GM18499 (cell line): Measurements from ENCODE around the gene PDLIM5.
"Not testable (repeated sequence)": the region's sequence is repeated elsewhere in the genome, so short reads cannot be mapped to it uniquely, and the experiment has no call there.

Experiments used
- ATAC-seq: cut with Tn5 transposase; IDR thresholded peaks from one replicate; pipeline ENCODE4 v1.9.1; 2021; ENCODE audit warnings: moderate number of reproducible peaks; ENCODE audit not compliant: insufficient read depth, unreplicated experiment

Gene PDLIM5

DNA sequence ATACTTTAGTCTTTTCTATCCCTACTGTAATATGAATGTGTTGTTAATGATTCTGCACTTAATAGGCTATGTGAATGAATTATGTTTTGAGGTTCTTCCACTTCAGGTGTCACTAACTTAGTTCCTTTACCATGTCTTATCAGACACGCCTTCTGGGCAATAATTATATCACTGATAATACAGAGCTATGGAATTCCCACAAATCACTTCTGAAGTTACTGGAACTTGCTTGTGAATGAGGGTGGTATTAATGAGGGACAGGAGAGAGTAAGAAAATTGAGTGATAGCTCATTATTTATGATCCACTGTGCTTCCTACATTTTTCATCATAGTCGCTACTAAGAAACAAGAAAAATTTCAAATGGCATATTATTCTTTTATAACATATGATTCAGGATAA is 130.0 kb downstream of the PDLIM5 start:
- no peak for ATAC-seq

DNA sequence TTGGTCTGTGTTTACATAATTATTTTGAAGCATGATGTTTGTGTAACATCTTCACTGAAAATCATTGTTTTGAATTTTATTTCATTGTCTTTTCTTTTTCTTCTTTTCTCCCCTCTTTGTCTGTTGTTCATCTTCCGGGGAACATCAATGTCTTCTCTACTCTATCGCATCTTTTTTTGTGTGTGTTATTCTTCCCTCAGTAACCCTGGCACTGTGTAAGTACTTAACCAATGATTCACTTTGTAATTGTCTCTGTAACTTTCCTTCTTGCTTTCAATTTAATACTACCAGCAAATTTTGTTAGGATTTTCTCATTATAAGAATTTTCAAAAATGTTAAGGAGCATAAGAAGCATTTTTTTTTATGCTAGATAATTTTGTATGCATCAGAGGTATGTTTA is 130.8 kb downstream of the PDLIM5 start:
- no peak for ATAC-seq

DNA sequence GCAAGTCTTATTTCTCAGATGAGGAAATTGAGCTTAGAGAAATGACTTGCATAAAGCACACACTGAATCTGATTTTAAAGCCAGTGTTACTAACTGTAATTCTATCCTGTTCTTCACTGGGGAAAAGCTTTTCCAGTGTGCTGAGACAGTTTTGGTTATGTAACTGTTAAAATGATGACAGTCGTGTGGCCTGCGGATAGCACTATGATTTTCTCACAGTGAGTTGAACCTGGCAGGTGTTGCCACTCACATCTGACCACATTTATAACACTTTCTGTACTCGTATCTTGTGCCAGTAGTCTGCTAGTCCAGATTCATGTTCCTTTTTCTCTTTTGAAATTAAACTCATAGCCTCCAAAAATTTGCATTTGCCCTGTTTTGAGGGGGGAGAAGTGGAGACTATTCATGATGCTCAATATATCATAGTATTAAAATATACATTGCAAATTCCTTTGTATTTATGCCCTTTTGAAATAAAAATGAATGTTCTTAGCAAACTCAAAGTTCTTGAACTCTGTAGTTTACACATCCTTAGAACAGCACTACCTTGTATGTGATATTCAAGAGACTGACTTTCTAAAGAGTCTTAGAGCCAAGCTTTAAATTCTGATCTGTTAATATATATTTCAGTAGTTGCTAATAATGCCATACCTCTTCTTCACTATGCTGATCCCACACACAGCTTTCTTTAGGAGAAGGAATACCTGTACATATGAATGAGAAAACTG is 132.3 kb downstream of the PDLIM5 start:
- no peak for ATAC-seq

DNA sequence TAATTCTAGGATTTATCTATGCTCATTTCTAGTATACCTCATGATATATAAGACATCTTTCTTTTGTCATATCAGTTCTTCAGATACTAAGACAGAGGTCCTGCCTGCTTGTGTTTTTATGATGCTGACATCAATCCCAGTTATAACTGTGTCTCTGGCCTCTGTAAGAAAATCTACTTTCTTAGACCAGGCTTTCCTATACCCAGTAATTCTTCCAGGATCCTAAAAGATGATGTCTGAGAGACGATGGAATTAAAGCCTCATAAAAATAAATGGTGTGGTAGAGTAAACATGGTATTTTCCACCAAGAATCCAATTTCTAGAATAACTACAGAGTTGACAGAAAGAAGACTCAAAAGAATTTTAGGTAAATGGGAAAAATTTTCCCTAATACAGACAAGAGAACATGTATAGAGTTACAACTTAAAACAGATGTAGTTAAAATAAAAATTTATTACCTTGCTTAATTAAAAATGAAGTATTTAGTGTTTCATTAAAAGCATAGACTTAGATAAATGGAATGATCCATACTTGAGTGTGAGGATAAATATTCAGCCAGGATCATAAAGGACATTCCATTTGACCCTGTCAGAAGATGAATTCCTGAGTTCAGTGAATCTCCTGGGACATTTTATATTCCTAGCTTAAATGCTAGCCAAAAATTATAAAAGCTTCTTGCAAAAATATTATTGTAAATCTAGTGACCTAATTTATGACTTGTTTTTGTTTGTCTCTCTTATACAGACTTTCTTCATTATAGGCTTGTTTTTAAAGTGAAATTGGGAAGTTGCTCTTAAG is 137.4 kb downstream of the PDLIM5 start:
- no peak for ATAC-seq

DNA sequence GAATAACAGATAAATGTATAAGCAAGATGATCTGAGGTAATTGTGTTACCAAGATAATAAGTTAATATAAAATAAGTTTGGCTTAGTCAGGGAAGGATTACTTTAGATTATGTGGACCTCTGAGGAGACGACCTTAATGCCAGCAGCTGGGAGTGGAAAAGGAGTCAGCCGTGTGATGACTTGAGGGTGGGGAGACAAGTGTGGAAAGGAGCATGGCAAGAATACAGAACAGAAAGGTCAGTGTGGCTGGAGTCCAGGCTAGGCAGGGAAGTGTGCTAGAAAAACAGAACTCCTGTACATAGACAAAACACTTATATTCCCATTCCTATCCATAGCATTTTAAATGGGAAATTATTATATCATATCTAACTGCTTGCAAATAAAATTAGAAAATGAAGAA is 138.8 kb downstream of the PDLIM5 start:
- ATAC-seq: no peak

DNA sequence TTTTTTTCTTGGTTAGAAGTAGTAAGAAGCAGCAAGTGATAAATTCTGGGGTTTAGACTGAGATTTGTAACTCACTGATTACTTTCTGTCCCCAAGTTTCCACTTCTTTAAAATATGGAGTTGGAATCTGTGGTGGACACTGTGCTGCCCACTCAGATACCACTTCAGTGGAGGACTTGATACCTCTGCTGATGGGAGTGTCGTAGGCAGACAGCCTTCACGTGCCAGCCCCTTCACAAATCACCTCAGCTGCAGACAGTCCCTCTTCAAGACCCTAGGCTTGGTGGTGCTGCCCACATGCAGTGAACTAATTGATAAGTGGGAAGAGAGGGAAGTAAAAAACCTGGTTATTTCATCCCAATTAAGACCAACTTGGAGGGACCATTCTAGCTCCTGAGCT is 139.5 kb downstream of the PDLIM5 start:
- no peak for ATAC-seq

DNA sequence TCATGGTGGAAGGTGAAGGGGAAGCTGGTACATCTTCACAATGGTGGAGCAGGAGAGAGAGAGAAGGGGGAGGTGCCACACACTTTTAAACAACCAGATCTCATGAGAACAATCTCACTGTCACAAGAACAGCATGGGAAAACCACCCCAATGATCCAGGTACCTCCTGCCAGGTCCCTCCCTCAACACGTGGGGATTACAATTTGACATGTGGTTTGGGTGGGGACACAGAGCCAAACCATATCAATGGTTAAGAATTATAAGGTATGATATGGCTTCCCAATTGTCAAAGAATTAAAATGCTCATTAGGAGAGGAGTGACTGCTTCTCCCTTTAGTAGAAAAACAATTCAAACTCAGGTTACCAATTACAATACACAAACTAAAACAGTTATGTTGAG is 143.3 kb downstream of the PDLIM5 start:
- no peak for ATAC-seq

DNA sequence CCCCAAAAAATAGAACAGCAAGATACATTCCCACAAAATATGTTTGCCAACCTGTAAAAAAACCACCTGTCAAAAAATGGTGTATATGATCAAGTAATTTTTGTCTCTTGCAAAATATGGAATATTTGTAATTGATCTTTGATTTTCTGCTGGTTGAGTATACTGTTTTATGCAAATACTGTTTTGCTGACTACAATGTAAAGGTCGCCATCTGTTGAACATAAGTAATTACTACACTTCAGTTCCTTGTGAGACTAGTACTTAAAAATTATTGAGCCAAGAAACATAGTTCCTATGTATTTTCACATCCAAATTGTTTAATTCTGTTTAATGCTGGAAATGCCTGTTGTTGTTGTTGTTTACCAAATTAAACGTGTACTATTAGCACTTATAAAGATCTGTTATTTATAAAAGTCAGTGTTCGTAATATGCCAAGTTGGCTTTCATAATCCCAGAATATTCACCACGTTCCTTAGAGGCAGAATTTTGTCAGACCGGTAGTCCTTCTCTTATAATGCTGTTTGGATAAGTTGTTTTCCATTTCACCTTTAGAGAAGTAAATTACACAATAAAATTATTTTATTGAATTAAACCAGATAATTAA is 144.2 kb downstream of the PDLIM5 start:
- ATAC-seq: no peak

DNA sequence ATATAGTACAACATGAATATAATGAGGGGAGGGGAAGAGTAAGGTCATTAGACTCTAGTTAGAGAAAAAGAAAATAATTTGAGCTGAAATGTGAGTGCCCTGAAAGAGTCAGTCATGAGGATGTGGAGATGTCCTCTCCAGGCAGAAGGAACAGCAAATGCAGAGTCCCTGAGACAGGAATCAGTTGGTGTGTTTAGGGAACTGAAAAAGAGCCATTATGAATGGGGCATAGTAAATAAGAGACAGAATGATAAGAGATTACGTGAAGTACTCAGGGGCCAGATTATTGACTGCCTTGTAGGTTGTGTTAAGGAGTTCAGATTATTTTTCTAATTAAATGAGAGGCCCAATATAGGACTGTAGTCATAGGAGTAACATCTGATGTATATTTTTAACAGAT is 147.0 kb downstream of the PDLIM5 start:
- no peak for ATAC-seq

DNA sequence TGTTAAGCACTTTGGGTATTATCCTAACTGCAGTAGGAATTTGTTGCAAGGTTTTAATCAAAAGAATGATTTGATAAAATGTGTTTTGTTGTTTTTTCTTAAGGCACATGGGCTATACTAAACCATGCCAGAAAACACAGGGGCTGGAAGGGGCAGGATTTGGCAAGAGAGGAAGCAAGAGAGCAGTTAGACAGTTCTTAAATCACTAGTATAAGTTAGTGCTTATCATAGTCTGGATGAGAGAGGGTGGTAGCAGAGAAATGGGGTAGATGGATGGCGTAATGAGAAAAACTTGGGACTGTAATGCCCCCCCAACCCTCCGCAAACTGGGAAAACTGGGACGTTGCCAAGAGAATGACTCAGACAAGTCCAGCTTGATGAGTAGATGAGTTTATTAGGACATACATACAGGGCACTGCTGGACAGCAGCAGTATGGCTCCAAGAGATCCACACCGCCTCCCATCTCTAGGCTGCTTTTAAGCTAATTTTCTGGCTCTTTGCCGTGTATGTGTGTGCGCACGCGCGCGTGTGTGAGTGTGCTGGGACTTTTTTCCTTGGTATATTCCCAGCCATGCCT is 151.5 kb downstream of the PDLIM5 start:
- ATAC-seq: no peak

DNA sequence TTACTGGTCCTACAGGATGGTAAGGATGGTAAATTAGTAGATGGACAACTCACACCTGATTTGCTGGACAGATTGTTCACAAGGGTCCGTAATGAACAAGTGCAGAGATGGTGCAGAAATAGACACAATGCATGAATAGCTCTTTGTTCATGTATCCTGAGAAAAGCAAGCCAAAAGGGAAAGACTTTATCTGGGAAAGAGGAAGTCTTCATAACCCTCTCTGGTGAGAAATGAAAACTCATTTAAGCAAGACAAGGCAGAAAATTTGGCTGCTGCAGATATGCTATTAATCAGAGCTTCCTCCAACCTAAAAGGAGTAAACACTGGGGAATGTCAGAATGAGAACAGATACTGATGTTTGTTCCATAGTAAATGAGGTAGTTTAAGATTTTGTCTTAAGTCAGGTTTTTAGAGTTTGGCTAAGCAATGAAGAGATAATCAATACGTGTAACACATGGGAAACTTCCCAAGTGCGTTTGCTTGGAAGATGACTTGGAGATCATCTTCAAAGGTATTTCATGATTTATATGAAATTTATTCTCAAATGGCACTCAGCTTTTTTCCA is 153.6 kb downstream of the PDLIM5 start:
- ATAC-seq: no peak

DNA sequence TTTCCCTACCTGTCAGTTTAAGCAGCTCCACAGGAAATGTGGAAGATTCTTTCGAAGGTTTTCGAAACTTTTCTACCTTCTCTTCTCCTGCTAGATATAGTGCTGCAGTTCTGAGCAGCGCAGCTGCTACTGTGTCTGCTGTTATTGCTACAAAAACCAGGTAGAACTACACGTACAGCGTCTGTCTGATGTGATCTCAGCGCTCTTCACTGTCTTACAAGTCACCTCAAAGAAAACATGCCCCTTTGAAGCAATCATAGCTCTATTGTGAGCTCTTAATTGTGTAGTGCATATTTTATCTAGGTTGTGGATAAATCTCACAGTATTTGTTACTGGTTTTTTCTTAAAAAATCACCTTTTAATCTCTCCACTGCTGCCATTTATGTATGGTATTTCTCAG is 158.4 kb downstream of the PDLIM5 start:
- ATAC-seq: no peak

DNA sequence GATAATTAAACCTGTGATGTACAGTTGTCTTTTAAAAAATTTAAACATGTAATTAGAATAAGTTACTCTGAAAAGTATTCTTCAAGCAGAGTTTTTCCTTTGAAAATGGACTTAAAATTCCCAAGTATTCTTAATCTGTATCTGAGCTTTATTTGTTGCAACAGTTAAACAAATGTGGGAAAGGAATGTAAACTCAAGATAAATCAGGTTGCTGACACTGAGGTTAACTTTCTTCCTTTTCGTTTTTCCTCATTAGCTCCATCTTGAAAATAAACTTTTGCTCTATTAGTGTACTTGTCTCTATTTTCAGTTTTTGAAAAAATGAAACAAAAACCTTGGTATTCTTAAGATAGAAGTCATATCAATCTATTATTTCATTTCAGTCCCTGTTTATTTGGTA is 161.5 kb downstream of the PDLIM5 start:
- no peak for ATAC-seq

DNA sequence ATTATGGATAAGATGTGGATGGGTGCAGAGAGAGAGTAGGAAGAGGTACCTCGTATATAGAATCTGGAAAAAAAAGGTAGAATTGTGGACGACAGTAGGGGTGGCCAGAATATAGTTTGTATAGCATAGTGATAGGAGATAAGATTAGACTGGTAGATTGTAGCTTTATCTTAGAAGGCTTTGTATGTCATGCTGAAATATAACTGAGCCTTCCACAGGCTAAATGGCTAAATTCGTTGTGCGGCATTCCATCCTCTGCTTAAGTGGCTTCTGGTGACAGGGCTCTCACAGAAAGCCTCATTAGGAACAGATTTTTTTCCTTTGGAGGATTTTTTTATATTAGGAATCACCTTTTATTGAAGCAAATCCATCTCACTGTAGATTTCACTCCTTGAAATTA is 163.7 kb downstream of the PDLIM5 start:
- ATAC-seq: no peak

DNA sequence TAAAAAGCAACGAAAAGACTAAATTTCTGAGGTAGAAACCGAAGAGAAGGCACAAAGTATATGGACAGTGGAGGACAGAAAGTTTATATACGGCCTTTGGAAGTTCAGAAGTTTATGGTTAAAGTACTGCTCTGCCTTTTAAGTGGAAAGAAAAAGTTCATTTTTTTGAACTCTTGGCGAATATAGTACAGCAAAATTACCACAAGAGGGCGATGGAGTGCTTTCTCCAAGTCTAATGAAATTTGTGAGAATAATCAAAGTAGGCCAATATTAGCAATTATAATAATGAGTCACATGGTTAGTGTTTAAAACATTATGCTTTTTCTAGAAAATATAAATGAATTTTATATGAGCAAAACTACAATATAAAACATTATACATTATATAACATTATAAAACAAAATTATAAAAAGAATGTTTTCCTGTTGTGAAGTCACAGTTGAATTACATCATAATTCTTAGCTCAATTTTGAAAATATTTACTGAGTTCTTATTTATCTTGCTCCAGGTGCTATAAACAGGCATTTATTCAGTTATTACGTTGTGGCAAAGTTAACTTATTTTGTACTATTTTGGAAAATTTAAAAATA is 169.8 kb downstream of the PDLIM5 start:
- ATAC-seq: peak; percentile 74

DNA sequence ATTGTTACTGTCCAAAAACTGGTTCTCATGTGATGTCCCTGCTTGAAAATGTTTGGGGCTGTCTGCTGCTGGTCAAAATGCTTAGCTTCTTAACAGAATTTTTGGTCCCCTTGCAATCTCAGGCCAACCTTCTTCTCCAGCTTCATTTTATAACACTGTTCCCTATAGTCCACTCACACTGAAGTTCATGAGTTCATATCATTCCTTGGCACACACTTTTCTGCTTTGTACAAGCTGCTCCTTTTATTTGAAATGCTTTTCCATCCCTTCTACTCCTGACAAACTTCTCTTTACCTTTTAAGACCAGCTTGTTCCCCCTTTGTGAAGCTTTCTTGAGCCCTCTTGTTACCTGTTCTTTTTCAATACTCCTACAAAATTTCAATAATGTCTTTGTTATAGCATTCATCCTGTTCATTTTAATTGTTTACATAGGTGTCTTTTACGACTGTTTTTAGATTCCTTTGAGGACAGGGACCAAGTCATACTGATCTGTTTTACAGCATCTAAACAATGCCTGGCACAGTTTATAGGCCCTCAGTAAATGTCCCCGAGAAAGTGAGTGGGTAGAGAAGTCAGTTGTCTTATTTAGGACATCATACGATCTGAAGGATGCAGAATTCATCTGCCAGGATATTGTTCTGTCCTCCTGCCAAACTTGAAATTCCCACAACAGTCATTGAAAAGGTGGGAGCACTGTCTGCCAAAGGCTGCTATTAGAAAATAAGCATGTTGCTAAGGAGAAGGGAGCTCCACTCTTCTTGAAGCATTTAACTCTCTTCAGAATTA is 171.6 kb downstream of the PDLIM5 start:
- no peak for ATAC-seq

DNA sequence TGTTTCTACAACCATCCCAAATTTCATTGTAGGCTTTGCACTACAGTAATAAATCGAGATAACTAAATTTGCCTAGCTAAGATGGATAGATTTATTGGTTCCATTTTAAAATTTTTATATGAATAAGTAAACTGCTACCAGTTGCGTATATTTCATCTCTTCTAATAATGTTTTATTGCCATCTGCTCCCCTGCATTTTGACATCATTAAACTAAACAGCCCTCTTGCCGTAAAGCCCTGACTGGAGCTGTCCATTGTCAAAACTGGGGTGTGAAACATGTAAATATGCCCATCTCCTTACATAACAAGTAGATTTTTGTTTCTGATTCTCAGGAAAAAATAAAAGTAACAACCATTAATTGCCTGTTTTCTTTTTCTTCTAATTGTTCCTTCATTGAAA is 175.2 kb downstream of the PDLIM5 start:
- no peak for ATAC-seq

DNA sequence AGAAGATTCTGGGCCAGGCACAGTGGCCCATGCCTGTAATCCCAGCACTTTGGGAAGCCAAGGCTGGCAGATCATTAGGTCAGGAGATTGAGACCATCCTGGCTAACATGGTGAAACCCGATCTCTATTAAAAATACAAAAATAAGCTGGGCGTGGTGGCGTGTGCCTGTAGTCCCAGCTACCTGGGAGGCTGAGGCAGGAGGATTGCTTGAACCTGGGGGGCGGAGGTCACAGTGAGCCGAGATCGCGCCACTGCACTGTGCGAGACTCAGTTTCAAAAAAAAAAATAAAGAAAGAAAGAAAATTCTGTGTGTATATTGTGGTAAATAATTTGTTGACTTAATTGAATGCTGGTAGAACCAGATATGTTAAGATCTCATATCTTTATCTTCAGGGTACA is 177.3 kb downstream of the PDLIM5 start:
- not testable (repeated sequence) for ATAC-seq

DNA sequence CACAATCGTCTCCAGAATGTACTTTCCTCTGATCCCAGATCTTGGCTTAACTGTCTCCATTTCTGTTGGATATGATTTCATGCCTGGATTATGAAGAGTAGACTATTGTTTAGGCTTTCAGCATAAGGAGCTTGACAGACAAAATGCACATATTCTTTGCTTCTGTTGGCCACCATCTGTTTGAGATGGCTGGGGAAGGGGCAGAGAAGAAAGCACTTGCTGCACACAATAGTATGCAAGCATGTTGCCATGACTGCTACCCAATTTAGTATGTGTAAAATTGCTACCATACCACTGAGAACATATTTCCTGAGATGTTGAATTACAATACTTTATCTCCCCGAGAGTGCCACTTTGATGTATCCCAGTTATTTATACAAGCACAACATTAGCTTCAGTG is 178.1 kb downstream of the PDLIM5 start:
- ATAC-seq: no peak

DNA sequence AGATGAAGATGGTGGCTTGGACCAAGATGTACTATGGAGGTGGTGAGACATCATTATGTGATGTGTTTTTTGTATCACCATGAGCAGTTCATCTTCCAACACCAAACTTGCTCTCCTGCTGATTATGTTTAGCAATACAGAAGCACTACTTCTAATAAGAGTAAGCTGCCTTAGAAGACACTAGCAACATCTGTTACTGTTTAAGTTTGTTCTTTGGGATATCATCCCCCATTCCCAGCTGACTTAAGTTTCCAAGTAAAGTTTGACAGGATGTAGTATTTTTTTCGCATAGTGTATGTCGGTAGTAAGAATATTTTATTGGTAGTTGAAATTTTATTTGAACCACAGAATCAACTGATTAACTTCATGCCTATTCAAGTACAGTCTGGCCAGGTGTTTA is 182.5 kb downstream of the PDLIM5 start:
- ATAC-seq: no peak
